ENCODE results near the gene ADAMTSL4. TPM values are rescaled to one million over a fixed set of nuclear protein-coding genes. Genes with fewer than 3 reads are reported as not detected.

The ADAMTSL4 gene
- total and polyA plus RNA-seq, 2 of the 8 experiments (the other 6 are each of a cell fraction or from before 2014, with no cell fraction given): 4.2 to 5.4 TPM

- TF ChIP-seq ASH2L (IDR thresholded peaks at IDR 0.05; ENCODE audit: low read length): no peak
- TF ChIP-seq SP4 (IDR thresholded peaks at IDR 0.05; ENCODE audit: low read length): no peak
- no peak for TF ChIP-seq TCF12 (IDR thresholded peaks at IDR 0.05; ENCODE audit: low read depth, low read length)
- TF ChIP-seq RFX5 (IDR thresholded peaks at IDR 0.05; ENCODE audit: borderline replicate concordance, low read depth, low read length): no peak
Measured at GRCh38 chr1:150551051-150551783, 2.0 kb downstream of the ADAMTSL4 start (continued).
